ENCODE measurements around the gene DAPP1.

DAPP1 gene

DNA sequence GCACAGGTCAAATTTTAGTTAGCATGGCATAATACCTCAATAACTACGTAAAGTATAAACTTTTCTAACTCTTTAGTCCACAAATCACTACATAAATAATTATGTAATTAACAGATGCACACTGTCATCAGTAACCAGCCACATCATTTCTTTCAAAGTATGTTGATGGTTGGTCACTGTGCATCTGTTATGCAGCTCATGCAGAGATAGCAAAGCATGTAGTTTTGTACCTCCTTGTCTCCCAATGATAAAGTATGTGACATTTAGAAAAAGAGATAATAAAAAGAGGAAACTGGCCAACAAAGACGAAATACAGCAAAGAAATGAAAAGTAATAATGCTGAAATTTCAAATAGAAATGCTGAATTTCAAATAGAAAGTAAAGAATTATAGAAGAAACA is 74.7 kb downstream of the DAPP1 start:
- Histone ChIP-seq H3K4me3 (ENCODE audit: insufficient read depth, low read depth, low read length) (no peak overlapping the region), H3K27ac (ENCODE audit: insufficient read depth, low read depth, low read length, poor library complexity, severe bottlenecking) (no peak overlapping the region), H3K36me3 (ENCODE audit: control insufficient read depth, insufficient read depth, low read length) (no peaks in the 10 kb centered on the region), H3K27me3 (ENCODE audit: control insufficient read depth, insufficient read depth, low read length, poor library complexity, severe bottlenecking) (no peaks in the 10 kb centered on the region), H3K9me3 (ENCODE audit: control insufficient read depth, low read length) (no peaks in the 10 kb centered on the region), H3K4me1 (ENCODE audit: control insufficient read depth, insufficient read depth, low read length) (peaks cover 6% of the 10 kb centered on the region)
- WGBS, 2 experiments = 88 to 99% methylated on average over 2 of the region's 2 CpGs

DNA sequence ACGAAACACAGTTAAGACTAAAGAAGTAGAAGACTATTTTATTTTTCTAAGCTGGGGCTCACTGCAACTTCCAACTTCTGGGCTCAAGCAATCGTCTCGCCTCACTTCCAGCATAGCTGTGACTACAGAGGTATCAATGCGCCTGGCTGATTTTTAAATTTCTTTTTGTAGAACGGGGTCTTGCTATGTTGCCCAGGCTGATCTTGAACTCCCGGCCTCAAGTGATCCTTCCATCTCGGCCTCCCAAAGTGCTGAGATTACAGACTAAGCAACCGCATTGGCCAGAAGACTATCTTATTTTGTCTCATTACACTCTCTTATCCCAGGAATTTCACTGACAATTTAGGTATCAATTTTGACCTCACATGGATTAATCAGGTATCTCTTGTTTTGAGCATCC is 76.4 kb downstream of the DAPP1 start:
- H3K27me3 ChIP-seq (ENCODE audit: control insufficient read depth, insufficient read depth, low read length, poor library complexity, severe bottlenecking) = no peaks in the 10 kb centered on the region
- H3K4me3 ChIP-seq (ENCODE audit: insufficient read depth, low read depth, low read length) = peak overlapping the region; percentile 85
- no peaks in the 10 kb centered on the region for H3K36me3 ChIP-seq (ENCODE audit: control insufficient read depth, insufficient read depth, low read length)
- no peaks in the 10 kb centered on the region for H3K9me3 ChIP-seq (ENCODE audit: control insufficient read depth, low read length)
- H3K27ac ChIP-seq (ENCODE audit: insufficient read depth, low read depth, low read length, poor library complexity, severe bottlenecking) = no peak overlapping the region
- WGBS, 2 experiments = 95% methylated on average over 8 of the region's 8 CpGs
- peaks cover 6% of the 10 kb centered on the region for H3K4me1 ChIP-seq (ENCODE audit: control insufficient read depth, insufficient read depth, low read length)

DNA sequence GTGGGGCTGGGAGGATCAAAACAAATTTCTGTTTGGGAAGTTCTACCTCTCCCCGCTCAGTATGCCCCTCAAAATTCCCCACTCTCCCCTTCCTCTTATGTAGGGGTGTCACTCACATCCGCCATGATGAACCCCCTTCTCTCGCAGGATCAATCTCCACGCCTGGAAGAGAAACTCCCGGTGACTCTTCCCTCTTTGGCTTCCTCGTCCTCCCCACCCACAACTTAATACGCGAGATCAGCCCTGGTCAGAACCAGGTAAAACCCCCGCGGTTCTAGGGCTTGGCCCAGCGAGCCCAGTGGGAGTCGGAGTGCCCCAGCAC is 77.2 kb downstream of the DAPP1 start:
- Histone ChIP-seq H3K27me3 (ENCODE audit: control insufficient read depth, insufficient read depth, low read length, poor library complexity, severe bottlenecking) (no peaks in the 10 kb centered on the region), H3K4me3 (ENCODE audit: insufficient read depth, low read depth, low read length) (peak overlapping the region; percentile 85), H3K4me1 (ENCODE audit: control insufficient read depth, insufficient read depth, low read length) (peaks cover 6% of the 10 kb centered on the region), H3K27ac (ENCODE audit: insufficient read depth, low read depth, low read length, poor library complexity, severe bottlenecking) (peak overlapping the region; percentile 36), H3K36me3 (ENCODE audit: control insufficient read depth, insufficient read depth, low read length) (no peaks in the 10 kb centered on the region), H3K9me3 (ENCODE audit: control insufficient read depth, low read length) (no peaks in the 10 kb centered on the region)
- WGBS, 2 experiments = 4% methylated on average over 12 of the region's 12 CpGs

DNA sequence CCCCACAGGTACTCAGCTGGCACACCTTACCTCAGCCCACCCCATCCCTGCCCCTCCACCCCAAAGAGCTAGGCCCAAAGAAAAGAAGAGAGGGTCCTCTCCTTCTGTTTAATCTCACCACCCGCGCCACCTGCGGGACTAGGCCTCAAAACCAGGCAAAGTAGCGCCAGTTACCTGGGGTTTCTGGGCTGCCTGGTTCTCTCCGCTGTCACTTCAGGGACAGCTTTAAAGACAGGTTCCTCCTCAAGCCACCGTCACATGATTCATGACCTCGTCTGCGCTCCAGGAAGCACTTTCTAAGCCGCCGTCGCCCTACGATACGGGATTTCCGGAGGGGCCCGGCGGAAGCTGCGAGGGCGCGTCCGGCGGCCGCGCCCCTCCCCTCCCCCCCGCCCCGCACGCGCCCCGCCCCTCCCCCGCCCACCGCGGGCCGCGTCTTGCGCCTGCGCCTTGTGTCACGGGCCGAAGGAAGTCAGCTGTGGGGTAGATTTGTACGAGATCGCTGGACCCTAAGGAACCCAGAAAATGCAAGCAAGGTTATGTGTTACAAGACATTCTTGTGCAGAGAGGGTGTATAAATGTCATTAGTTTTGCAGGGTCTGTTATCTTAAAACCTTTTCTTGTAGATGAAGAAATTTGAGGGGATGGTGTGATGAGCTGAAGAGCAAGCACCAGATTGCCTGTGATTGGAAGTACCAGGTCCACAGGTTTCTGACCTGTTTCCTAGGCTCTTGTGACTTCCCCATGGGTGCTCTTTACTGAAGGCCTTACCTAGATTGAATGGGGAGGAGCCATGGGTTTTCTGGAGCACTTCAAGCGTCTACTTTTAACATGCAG is 77.8 kb downstream of the DAPP1 start, which contains the start of gene LAMTOR3:
Gene LAMTOR3 (minus strand): TSS at position 267 of the 837 bp plus-strand sequence. CDS start 464 bp downstream, outside the sequence.
- Histone ChIP-seq H3K36me3 (ENCODE audit: control insufficient read depth, insufficient read depth, low read length) (no peaks in the 10 kb centered on the region), H3K9me3 (ENCODE audit: control insufficient read depth, low read length) (no peaks in the 10 kb centered on the region), H3K4me1 (ENCODE audit: control insufficient read depth, insufficient read depth, low read length) (peaks cover 6% of the 10 kb centered on the region), H3K4me3 (ENCODE audit: insufficient read depth, low read depth, low read length) (peak within 1 kb of the TSS; percentile 85), H3K27ac (ENCODE audit: insufficient read depth, low read depth, low read length, poor library complexity, severe bottlenecking) (peak within 1 kb of the TSS; percentile 36), H3K27me3 (ENCODE audit: control insufficient read depth, insufficient read depth, low read length, poor library complexity, severe bottlenecking) (no peaks in the 10 kb centered on the region)
- 1 to 3% methylated on average over 37 to 40 of the region's 40 CpGs for WGBS, 2 experiments

DNA sequence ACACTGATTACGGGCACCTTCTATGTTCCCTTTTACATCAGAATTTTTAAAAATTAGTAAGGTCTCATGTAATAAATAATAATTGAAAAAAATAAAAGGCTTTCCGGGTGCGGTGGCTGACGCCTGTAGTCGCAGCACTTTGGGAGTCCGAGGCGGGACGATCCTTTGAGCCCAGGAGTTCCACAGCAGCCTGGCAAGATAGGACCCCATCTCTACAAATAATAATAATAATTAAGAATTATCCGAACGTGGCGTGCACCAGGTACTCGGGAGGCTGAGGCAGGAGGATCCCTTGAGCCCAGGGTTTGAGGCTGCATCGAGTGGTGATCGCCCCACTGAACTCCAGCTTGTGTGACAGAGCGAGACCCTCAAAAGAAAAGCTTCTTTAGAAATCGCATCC is 78.4 kb downstream of the DAPP1 start:
- Histone ChIP-seq H3K4me1 (ENCODE audit: control insufficient read depth, insufficient read depth, low read length) (peaks cover 6% of the 10 kb centered on the region), H3K27ac (ENCODE audit: insufficient read depth, low read depth, low read length, poor library complexity, severe bottlenecking) (no peak overlapping the region), H3K36me3 (ENCODE audit: control insufficient read depth, insufficient read depth, low read length) (no peaks in the 10 kb centered on the region), H3K4me3 (ENCODE audit: insufficient read depth, low read depth, low read length) (peak overlapping the region; percentile 85), H3K9me3 (ENCODE audit: control insufficient read depth, low read length) (no peaks in the 10 kb centered on the region), H3K27me3 (ENCODE audit: control insufficient read depth, insufficient read depth, low read length, poor library complexity, severe bottlenecking) (no peaks in the 10 kb centered on the region)
- 92 to 93% methylated on average over 8 to 16 of the region's 16 CpGs for WGBS, 2 experiments

DNA sequence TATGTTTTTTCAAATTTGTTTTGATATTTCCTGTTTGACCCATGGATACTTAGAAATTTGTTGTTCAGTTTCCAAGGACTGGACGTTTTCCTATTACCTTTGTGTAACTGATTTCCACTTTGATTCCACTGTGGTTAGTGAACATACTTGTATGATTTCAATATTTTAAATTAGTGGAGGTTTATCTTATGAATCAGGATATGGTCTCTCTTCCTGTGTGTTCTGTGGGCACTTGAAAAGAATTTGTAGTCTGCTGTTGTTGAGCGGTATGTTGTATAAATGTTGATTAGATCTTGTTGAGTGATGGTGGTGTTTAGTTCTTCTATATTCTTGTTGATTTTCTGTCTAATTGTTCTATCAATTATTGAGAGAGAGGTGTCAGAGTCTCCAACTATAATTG is 98.8 kb downstream of the DAPP1 start:
- Histone ChIP-seq H3K4me3 (ENCODE audit: insufficient read depth, low read depth, low read length) (no peak overlapping the region), H3K4me1 (ENCODE audit: control insufficient read depth, insufficient read depth, low read length) (no peaks in the 10 kb centered on the region), H3K9me3 (ENCODE audit: control insufficient read depth, low read length) (no peaks in the 10 kb centered on the region), H3K36me3 (ENCODE audit: control insufficient read depth, insufficient read depth, low read length) (peaks cover 5% of the 10 kb centered on the region), H3K27me3 (ENCODE audit: control insufficient read depth, insufficient read depth, low read length, poor library complexity, severe bottlenecking) (no peaks in the 10 kb centered on the region), H3K27ac (ENCODE audit: insufficient read depth, low read depth, low read length, poor library complexity, severe bottlenecking) (no peak overlapping the region)
- 94 to 100% methylated on average over 2 of the region's 2 CpGs for WGBS, 2 experiments

DNA sequence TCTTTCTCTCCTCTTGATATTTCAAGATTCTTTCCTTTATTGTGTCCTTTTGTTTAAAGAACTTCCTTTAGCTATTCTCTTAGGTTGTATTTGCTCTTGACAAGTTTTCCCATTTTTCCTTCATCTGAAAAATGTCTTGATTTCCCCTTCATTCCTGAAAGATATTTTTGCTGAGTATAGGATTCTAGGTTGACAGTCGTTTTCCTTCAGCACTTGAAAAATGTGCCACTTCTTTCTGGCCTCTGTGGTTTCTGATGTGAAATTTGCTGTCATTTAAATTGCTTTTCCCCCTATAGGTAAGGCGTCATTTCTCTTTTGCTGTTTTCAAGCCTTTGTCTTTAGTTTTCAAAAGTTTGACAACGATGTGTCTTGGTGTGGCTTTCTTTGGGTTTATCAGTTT is 100.9 kb downstream of the DAPP1 start:
- H3K27me3 ChIP-seq (ENCODE audit: control insufficient read depth, insufficient read depth, low read length, poor library complexity, severe bottlenecking) = no peaks in the 10 kb centered on the region
- WGBS, 2 experiments = 90 to 95% methylated on average over 3 of the region's 3 CpGs
- no peak overlapping the region for H3K27ac ChIP-seq (ENCODE audit: insufficient read depth, low read depth, low read length, poor library complexity, severe bottlenecking)
- H3K36me3 ChIP-seq (ENCODE audit: control insufficient read depth, insufficient read depth, low read length) = peaks cover 5% of the 10 kb centered on the region
- no peaks in the 10 kb centered on the region for H3K9me3 ChIP-seq (ENCODE audit: control insufficient read depth, low read length)
- no peak overlapping the region for H3K4me3 ChIP-seq (ENCODE audit: insufficient read depth, low read depth, low read length)
- no peaks in the 10 kb centered on the region for H3K4me1 ChIP-seq (ENCODE audit: control insufficient read depth, insufficient read depth, low read length)

DNA sequence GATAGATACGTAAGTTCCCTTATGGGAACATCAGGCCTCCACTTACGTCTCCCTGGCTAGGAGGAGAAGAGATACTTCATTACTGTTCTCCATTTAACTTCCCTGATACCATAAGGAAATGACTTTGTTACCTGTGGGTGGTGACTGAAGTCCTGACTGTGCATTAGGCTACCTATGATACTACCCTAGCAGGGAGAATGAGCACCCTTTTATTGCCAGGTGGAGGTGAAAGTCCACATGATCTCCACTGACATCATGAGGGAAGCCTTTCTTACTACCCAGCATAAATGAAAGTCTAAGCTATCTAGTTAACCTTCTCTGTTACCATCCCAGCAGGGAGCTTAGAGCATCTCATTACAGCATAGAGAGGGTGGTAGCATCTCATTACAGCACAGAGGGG is 102.0 kb downstream of the DAPP1 start:
- 90 to 100% methylated on average over 2 of the region's 2 CpGs for WGBS, 2 experiments

More for the DNA sequence above, 102.0 kb downstream of the DAPP1 start:
- Histone ChIP-seq H3K36me3 (ENCODE audit: control insufficient read depth, insufficient read depth, low read length) (peaks cover 5% of the 10 kb centered on the region), H3K27me3 (ENCODE audit: control insufficient read depth, insufficient read depth, low read length, poor library complexity, severe bottlenecking) (no peaks in the 10 kb centered on the region), H3K9me3 (ENCODE audit: control insufficient read depth, low read length) (no peaks in the 10 kb centered on the region), H3K4me3 (ENCODE audit: insufficient read depth, low read depth, low read length) (no peak overlapping the region), H3K4me1 (ENCODE audit: control insufficient read depth, insufficient read depth, low read length) (no peaks in the 10 kb centered on the region), H3K27ac (ENCODE audit: insufficient read depth, low read depth, low read length, poor library complexity, severe bottlenecking) (no peak overlapping the region)
